GM20000 (cell line): Measurements from ENCODE around the gene GPR141.

Experiments
- DNase-seq: peaks from one replicate; pipeline ENCODE4 v3.0.0; 2012; ENCODE audit warnings: low spot score
- TF ChIP-seq, protein P1 (sequence below): IDR thresholded peaks from 2 replicates; pipeline ENCODE4 v1.5.1; 2012; ENCODE audit warnings: mild to moderate bottlenecking, control low read depth; ENCODE audit errors: extremely low read depth, missing control alignments

The GPR141 gene

DNA sequence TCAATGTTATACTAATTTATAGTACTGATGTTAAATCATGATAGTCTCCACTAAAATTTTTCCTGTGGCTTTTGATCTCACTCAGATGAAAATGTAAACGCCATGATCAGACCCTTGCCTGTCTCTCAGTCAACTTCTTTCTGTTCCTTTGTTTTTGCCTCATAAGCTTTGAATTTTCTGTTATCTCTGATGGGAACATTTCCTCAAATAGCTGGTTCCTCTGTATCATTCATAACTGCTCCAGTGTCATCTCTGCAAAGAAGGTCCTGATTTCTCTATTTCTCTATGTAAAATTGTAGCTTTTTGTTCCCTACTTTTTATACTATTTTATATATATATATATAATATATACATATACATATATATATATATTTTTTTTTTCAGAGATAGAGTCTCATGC, 67.5 kb downstream of the GPR141 start:
- TF ChIP-seq, protein P1, sequence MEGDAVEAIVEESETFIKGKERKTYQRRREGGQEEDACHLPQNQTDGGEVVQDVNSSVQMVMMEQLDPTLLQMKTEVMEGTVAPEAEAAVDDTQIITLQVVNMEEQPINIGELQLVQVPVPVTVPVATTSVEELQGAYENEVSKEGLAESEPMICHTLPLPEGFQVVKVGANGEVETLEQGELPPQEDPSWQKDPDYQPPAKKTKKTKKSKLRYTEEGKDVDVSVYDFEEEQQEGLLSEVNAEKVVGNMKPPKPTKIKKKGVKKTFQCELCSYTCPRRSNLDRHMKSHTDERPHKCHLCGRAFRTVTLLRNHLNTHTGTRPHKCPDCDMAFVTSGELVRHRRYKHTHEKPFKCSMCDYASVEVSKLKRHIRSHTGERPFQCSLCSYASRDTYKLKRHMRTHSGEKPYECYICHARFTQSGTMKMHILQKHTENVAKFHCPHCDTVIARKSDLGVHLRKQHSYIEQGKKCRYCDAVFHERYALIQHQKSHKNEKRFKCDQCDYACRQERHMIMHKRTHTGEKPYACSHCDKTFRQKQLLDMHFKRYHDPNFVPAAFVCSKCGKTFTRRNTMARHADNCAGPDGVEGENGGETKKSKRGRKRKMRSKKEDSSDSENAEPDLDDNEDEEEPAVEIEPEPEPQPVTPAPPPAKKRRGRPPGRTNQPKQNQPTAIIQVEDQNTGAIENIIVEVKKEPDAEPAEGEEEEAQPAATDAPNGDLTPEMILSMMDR: no peak
- DNase-seq: no peak

GRCh38 chr7:37753398-37754050, 70.0 kb downstream of the GPR141 start:
- TF ChIP-seq, protein P1: no peak
- no peak for DNase-seq

DNA sequence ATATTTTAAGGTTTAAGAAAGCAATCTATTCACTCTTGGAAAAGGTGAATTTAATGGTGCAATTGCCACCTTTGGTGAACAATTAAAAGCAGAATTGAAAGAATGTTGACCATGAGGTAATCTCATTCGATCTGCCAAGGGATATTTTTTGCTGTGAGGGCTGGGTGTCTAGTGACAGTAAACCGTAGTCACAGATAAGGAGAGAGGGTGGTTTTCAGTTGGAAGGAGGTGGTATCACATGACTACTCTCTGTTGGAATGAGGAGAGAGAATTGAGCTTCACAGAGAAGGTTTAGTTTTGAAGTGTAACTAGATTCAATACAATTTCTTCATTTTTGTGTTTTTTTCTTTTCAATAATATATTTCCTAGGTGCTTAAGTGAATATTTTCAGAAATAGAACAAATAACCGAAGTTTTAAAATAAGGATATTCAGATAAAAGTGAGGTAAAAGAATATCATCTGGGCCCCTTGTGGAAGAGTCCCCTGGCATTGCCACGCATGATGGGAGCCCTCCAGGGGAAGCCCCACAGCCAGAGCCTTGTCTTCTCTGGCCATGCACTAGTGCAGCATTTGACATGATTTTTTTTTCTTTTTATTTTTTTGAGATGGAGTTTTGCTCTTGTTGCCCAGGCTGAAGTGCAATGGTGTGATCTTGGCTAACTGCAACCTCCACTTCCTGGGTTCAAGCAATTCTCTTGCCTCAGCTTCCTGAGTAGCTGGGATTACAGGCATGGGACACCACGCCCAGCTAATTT, 73.4 kb downstream of the GPR141 start:
- DNase-seq: no peak
- TF ChIP-seq, protein P1: no peak

DNA sequence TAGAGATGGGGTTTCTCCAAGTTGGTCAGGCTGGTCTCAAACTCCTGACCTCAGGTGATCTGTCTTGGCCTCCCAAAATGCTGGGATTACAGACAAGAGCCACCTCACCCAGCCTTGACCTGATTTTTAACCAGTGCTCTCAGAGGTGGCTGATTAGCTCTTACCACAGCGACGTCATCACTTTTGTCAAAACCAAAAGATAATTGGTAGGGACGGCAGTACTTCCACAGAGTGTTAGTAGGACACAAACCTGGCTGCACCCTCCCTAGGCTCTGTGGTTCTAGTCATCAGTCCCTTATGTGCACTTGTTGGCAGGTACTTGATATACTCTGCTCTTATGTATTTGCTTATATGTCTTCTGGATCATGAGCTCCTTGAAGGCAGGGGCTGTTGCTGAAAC, 74.0 kb downstream of the GPR141 start:
- TF ChIP-seq, protein P1: no peak
- DNase-seq: no peak

DNA sequence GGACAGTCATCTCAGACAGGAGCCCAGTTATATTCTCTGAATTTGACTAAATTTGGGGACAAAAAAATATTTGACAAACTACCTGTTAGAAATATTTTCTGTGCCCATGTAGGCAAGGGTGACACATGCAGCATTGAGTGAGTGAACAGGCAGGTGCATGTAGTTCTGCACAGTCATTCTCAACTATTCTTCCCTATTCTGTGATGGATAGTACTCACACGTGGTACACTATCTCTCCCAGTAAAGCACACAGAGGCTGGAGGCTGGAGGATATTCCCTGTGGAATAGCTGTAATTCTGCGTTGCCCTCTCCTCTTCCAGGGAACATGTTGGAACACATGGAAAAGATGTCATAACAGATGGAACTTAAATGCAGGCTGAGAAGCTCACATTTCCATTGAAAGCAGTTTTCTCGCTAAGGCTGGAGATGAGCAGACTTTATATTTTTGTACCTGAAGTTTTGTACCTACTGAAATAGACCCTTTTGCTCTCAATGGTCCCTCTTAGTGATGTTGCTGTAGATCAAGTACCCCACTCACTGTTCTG, 75.0 kb downstream of the GPR141 start:
- DNase-seq: no peak
- TF ChIP-seq, protein P1: no peak

DNA sequence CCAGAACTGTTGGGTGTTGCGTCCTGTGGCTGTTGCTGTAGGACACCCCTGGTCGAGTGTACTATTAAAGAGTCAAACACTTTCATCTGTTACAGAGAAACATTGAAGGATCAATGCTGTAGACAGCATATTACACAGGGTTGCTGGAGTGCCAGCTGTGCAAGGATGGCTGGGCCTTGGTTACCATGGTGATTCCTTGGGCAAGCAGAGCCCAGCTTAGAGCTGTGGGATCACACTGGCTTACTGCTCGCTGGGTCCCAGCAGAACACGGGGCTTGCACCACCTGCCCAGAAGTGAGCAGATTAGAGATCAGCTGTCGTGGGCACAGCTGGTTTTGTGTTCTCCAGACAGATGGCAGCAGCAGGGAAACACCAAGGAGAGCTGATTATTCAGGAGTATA, 76.0 kb downstream of the GPR141 start:
- DNase-seq: no peak
- TF ChIP-seq, protein P1: no peak

DNA sequence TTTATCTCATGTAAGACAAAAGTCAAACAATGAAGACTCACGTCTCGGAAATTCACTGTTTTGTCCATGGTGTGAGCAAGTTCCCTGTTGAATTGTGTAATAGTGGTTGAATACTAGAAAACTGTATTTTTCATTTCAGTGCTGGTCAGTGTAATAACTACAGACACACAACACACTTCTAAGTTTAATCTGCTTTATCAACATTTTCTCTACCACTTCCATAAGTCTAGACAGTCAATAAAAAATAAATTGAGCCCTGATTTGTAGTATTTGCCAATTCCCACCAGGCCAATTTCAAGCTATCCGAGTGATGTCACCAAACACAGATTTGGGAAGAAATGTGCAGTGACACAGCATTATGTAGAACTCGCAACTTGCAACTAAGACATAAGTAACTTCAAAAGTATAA, 81.9 kb downstream of the GPR141 start:
- DNase-seq: no peak
- TF ChIP-seq, protein P1: no peak
